Rectal smooth muscle tissue (tissue), 1 donor: ENCODE data around the gene CCDC149.

Experiments used
- H3K27ac ChIP-seq: one replicate; pipeline ENCODE4 v1.7.0; 2013; ENCODE audit warnings: low read depth, low read length, inconsistent platforms
- H3K27me3 ChIP-seq: one replicate; pipeline ENCODE4 v1.7.0; 2013; ENCODE audit warnings: low read length; ENCODE audit not compliant: control insufficient read depth, insufficient read depth
- H3K36me3 ChIP-seq: one replicate; pipeline ENCODE4 v1.7.0; 2013; ENCODE audit warnings: low read length; ENCODE audit not compliant: control insufficient read depth, insufficient read depth
- H3K4me1 ChIP-seq: one replicate; pipeline ENCODE4 v1.7.0; 2013; ENCODE audit warnings: low read length; ENCODE audit not compliant: control insufficient read depth, insufficient read depth
- H3K4me3 ChIP-seq: one replicate; pipeline ENCODE4 v1.7.0; 2013; ENCODE audit warnings: low read length
- H3K9ac ChIP-seq: one replicate; pipeline ENCODE4 v1.7.0; 2013; ENCODE audit warnings: low read length

Gene CCDC149

GRCh38 chr4:24772952-24773351 lies 139.9 kb downstream of the CCDC149 start:
- Histone ChIP-seq H3K9ac (no peak overlapping the region), H3K4me1 (peaks cover 7% of the 10 kb centered on the region), H3K4me3 (no peak overlapping the region), H3K36me3 (no peaks in the 10 kb centered on the region), H3K27ac (no peak overlapping the region), H3K27me3 (no peaks in the 10 kb centered on the region)

GRCh38 chr4:24772061-24772705 lies 140.7 kb downstream of the CCDC149 start:
- H3K36me3 ChIP-seq, result no peaks in the 10 kb centered on the region
- no peak overlapping the region for H3K4me3 ChIP-seq
- no peak overlapping the region for H3K9ac ChIP-seq
- peaks cover 7% of the 10 kb centered on the region for H3K4me1 ChIP-seq
- H3K27ac ChIP-seq, result no peak overlapping the region
- H3K27me3 ChIP-seq, result no peaks in the 10 kb centered on the region

- Histone ChIP-seq H3K9ac (no peak overlapping the region), H3K27ac (no peak overlapping the region), H3K4me1 (peaks cover 7% of the 10 kb centered on the region), H3K4me3 (no peak overlapping the region), H3K36me3 (no peaks in the 10 kb centered on the region), H3K27me3 (no peaks in the 10 kb centered on the region)
These were observed 141.6 kb downstream of the CCDC149 start for GRCh38 chr4:24771241-24771640.

- no peaks in the 10 kb centered on the region for H3K27me3 ChIP-seq
- no peaks in the 10 kb centered on the region for H3K36me3 ChIP-seq
- no peak overlapping the region for H3K27ac ChIP-seq
- peaks cover 7% of the 10 kb centered on the region for H3K4me1 ChIP-seq
- no peak overlapping the region for H3K4me3 ChIP-seq
- H3K9ac ChIP-seq, result no peak overlapping the region
These were observed 142.2 kb downstream of the CCDC149 start for GRCh38 chr4:24770667-24771066.

GRCh38 chr4:24770032-24770584 lies 142.7 kb downstream of the CCDC149 start:
- H3K27ac ChIP-seq, result no peak overlapping the region
- peaks cover 7% of the 10 kb centered on the region for H3K4me1 ChIP-seq
- H3K4me3 ChIP-seq, result no peak overlapping the region
- no peaks in the 10 kb centered on the region for H3K36me3 ChIP-seq
- H3K9ac ChIP-seq, result no peak overlapping the region
- H3K27me3 ChIP-seq, result no peaks in the 10 kb centered on the region

GRCh38 chr4:24769571-24769970 lies 143.3 kb downstream of the CCDC149 start:
- Histone ChIP-seq H3K4me1 (peaks cover 7% of the 10 kb centered on the region), H3K36me3 (no peaks in the 10 kb centered on the region), H3K4me3 (no peak overlapping the region), H3K27ac (no peak overlapping the region), H3K9ac (no peak overlapping the region), H3K27me3 (no peaks in the 10 kb centered on the region)

GRCh38 chr4:24768604-24769003 lies 144.2 kb downstream of the CCDC149 start:
- H3K27ac ChIP-seq, result no peak overlapping the region
- no peak overlapping the region for H3K9ac ChIP-seq
- H3K4me1 ChIP-seq, result peaks cover 7% of the 10 kb centered on the region
- H3K27me3 ChIP-seq, result no peaks in the 10 kb centered on the region
- no peaks in the 10 kb centered on the region for H3K36me3 ChIP-seq
- no peak overlapping the region for H3K4me3 ChIP-seq

- Histone ChIP-seq H3K4me1 (peaks cover 7% of the 10 kb centered on the region), H3K27me3 (no peaks in the 10 kb centered on the region), H3K4me3 (no peak overlapping the region), H3K36me3 (no peaks in the 10 kb centered on the region), H3K27ac (no peak overlapping the region), H3K9ac (no peak overlapping the region)
These were observed 144.8 kb downstream of the CCDC149 start for GRCh38 chr4:24768006-24768405.

- Histone ChIP-seq H3K4me3 (no peak overlapping the region), H3K27ac (no peak overlapping the region), H3K4me1 (no peaks in the 10 kb centered on the region), H3K27me3 (no peaks in the 10 kb centered on the region), H3K9ac (no peak overlapping the region), H3K36me3 (no peaks in the 10 kb centered on the region)
These were observed 147.4 kb downstream of the CCDC149 start for GRCh38 chr4:24765376-24765988.

GRCh38 chr4:24764345-24764744 lies 148.5 kb downstream of the CCDC149 start:
- H3K4me3 ChIP-seq, result no peak overlapping the region
- H3K9ac ChIP-seq, result no peak overlapping the region
- no peak overlapping the region for H3K27ac ChIP-seq
- no peaks in the 10 kb centered on the region for H3K4me1 ChIP-seq
- no peaks in the 10 kb centered on the region for H3K36me3 ChIP-seq
- H3K27me3 ChIP-seq, result no peaks in the 10 kb centered on the region

- Histone ChIP-seq H3K27me3 (no peaks in the 10 kb centered on the region), H3K9ac (no peak overlapping the region), H3K4me3 (no peak overlapping the region), H3K4me1 (no peaks in the 10 kb centered on the region), H3K36me3 (no peaks in the 10 kb centered on the region), H3K27ac (no peak overlapping the region)
These were observed 149.1 kb downstream of the CCDC149 start for GRCh38 chr4:24763631-24764297.
